GM18505 (cell line): ENCODE measurements around the gene TK2.
A peak's percentile ranks its signal among the peaks of the same experiment; 100 is the strongest.

Source experiments
- ATAC-seq: cut with Tn5 transposase; IDR thresholded peaks from one replicate; pipeline ENCODE4 v1.9.1; 2021; ENCODE audit not compliant: unreplicated experiment
- POLR2A ChIP-seq: IDR thresholded peaks from 4 replicates; pipeline ENCODE4 v1.6.1; 2011; ENCODE audit warnings: borderline replicate concordance; ENCODE audit not compliant: insufficient read depth, insufficient read length; ENCODE audit errors: extremely low read depth

TK2 gene

DNA sequence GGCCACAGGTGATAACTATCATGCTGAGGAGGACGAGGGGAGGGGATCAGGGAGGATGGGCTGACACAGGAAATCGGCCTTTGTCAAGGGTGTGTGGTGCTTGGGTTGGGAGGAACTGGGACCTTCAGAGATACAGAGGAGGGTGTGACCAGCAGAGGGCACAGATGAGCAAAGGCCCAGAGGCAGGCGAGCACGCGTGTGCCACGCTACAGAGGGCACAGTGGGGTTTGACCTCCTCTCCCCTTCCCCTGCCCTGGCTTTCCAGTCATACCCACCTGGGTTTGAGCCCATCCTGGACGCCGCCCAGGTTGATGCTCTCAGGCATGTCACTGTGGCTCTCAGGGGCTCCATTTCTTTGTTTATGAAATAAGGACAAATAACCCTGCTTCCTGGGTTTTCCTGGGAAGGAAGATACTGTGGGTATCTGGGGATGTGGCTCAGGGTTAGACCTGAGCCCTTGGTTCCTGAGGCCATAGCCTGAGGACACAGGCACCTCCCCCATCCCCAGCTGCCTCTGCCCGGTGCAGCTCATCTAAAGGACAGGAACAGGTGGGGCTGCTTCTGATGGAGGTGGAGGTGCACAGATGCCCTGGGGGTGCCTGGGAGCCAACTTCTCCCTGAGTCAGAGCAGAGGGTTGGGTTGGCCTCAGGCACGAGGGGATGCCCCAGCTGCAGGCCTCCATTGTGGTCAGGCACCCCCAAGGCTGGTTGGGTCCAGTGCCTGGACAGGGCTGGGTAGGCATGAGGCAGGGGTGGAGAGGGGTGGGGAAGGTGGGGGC lies 71.0 kb downstream of the TK2 start:
- ATAC-seq = no peak
- no peak for TF ChIP-seq POLR2A

DNA sequence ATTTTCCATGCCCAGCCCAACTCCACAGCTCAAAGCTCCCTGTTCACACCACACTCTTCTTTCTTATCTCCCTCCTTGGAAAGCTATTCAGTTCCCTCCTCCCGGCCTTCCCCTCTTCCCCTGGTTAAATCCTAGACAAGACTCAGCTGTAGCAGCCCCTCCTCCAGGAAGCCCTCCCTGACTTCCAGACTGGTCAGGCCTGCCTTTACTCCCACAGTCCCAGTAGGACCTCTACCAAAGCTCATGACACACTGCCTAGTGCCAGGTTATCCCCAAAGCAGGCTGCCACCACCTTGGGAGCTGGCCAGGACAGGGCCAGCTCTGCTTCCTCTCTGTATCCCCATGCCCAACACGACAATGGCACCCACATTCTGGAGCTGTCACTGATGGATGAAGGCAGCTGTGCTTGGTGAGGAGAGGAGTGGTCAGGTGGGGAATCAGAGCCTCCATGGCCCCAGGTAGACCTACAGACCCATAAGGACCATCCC lies 72.8 kb downstream of the TK2 start:
- no peak for TF ChIP-seq POLR2A
- ATAC-seq = no peak

DNA sequence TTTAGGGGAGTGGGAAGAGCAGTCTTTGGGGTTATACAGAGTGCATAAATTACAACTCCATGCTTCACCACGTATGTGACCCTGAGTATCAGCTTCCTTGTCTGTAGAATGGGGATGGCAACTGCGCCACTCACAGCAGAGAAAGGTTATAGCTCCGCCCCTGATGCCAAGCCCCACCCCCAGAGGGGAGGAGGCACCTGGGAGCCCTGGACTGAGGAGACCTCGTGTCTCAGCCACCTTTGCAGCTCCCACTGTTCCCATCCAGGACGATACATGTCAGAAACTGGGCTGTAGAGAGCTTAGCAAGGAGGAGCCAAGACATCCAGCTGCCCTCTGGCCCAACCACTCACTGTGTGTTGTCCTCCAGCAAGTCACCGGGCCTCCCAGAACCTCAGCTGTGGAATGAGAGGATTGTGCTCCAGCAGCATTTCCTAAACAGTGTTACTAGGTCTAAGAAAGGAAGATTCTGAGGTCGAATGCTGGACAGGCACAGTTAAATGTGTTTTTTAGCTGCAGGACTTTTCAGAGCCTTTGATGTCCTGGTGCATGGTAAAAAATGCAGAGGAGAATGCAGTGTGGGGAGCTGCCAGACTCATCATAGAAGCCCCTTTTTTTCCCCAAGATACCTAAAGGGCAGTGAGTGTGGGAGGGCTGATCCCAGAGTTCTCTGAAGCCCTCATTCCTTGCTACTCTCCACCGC lies 73.4 kb downstream of the TK2 start:
- no peak for ATAC-seq
- TF ChIP-seq POLR2A = no peak

DNA sequence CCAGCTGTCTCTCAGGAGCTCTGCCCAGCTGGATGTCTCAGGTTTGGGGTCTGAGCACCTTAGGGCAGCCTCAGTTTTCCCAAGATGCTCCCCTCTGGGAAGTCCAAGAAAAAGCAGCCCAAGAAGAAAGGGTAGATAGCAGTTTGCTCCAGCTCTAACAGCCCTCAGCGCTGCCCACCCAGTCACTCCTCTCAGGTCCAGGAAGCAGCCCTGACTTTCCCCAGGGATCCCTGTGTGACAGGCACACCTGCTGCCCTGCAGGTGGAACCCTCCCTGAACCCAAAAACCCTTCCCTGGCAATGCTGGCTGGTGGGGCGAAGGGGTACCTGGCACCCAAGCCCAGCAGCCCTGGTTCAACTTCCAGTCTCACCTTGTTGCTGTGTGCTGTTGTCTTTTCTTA lies 74.7 kb downstream of the TK2 start:
- no peak for ATAC-seq
- no peak for TF ChIP-seq POLR2A

DNA sequence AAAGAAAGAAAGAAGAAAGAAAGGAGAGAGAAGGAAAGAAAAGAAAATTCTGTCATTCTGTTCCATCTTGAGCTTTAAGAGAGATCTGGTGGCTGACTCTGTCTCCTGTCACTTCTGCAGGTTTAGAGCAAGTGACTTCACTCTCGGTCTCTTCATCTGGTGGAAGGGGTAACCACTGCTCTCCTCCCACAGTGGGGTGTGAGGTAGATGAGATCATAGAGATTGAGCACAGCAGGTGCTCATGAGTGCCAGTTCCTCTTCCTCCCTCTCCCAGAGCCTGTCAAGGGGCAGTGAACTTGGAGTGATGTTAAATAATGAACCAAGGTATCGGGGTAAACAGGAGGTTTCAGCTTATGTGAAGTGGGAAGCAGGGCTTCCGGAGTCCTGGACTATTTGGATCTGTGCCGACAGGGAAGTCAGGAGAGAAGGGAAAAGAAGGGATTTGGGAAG lies 75.1 kb downstream of the TK2 start:
- ATAC-seq = peak; percentile 87
- no peak for TF ChIP-seq POLR2A

DNA sequence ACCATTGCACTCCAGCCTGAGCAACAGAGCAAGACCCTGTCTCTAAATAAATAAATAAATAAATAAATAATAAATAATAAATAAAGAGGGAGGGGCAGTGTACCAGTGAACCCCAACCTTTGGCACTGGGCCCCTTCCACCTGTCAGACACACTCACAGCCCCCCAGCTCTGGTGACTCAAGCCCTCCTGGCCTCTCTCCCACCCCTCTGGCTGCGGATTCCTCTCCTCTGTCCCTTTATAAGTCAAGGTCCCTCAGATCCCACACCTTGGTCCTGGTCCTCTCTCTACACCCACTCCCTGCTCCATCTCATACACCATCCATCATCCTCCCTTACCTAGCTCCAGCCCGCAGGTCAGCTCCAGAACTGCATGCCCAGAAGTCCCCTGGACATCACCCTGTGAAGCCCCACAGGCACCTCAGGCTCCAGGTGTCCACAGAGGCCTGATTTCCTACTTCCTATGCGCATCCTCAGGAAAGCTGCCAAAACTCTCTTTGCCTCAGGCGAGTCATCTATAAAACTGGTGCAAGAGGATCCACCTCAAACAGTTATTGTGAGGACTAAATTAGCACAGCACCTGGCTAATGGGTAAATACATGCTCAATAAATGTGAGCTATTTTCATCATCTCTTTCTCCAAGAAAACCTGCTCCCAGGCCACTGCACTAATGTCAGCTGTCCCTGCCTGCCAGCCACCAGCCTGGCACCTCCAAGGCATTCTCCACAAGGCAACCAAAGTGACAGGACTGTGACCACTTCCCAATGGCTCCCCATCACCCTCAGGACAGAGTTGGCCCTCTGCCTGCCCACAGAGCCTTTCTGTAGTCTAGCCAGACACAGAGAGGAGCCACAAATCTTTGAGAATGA lies 76.0 kb downstream of the TK2 start:
- no peak for ATAC-seq
- no peak for TF ChIP-seq POLR2A

DNA sequence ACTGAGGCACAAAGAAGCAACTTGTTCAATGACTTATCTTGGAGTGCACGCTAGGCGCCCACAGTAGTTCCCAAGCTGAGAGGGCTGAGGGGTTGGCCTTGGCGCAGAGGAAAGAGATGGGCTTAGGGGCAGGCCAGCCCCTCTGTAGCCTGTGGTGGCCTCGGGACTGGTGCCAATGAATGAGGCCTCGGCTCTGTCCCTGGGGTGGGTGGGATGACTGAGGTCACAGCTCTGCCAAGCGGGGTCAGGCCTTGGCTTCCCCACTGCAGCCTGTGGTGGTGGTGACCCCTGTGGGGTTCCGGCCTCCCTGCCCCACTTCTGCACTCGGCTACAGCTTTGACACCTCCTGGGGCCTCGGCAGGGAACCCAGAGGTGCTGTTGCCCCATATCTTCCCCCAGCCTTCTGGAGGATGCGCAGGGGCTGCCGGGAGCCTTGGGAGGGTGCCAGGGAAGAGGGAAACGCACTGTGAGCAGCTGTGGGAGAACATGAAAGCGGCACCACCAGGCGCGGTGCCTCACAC lies 76.8 kb downstream of the TK2 start:
- TF ChIP-seq POLR2A = no peak
- ATAC-seq = no peak

DNA sequence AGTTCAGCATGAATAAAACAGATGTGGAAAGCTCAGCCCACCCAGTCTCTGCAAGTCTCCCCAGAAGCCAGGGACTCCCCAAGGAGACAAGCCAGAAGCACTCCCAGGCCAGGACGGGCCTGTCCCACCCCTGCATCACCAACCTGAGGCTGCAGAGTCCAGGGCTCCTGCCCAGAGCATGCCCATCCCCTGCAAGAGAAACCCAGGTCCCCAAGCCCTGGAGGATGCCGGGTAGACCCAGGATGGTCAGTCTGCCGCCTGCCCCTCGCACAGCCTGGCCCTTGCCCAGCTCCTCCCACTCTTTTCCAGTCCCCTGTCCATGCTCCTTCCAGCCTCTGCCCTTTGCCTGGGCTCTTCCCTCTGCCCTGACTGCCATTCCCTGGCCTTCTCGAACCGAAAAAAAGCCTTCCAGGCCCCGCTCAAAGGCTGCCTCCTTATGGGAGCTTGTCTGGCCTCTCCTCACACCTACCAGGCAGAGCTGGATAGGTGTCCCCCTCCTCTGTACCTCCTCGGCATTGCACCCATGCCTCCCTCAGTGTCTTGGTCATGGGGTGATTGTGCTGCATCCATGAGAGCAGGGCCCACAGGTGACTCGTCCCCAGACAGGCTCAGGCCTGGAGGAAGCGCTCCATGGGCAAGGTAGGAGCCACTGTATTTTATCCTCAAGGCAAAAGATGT lies 78.1 kb downstream of the TK2 start:
- no peak for ATAC-seq
- TF ChIP-seq POLR2A = no peak

DNA sequence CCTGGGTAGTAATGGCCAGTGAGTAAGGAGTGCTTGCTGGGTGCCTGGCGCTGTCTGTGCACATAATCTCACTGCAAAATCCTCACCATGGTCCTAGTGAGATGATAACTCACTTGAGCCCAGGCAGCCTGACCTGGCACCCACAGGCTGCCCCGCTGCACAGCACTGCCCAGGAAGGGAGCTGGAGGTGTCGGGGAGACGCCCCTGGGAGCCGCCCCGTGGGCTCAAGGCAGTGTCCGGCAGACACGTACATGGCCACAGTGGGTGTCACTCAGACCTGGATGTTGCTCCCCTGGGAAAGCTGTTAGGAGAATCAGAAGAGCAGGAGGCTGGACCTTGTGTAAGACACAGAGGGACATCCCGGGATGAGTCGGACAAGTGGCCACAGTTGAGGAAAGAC lies 78.7 kb downstream of the TK2 start:
- no peak for TF ChIP-seq POLR2A
- ATAC-seq = no peak

DNA sequence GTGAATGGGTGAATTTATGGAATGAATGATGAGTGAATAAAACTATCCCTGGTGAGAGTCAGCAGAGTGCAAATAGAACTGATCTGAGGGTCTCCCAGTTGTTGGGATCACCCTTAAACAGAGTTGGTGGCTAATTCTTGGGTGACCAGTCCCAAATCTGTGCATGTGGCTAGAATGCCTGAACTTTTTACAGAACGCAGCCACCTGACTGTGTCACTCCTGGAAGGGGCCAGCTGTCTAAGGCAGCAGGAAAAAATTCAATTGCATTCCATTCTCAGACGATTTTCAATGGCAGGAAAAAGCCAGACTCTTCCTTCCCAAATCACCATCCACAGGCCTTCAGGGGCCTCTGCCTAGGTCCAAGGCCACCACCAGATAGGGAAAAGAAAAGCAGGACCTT lies 79.4 kb downstream of the TK2 start:
- TF ChIP-seq POLR2A = no peak
- no peak for ATAC-seq

DNA sequence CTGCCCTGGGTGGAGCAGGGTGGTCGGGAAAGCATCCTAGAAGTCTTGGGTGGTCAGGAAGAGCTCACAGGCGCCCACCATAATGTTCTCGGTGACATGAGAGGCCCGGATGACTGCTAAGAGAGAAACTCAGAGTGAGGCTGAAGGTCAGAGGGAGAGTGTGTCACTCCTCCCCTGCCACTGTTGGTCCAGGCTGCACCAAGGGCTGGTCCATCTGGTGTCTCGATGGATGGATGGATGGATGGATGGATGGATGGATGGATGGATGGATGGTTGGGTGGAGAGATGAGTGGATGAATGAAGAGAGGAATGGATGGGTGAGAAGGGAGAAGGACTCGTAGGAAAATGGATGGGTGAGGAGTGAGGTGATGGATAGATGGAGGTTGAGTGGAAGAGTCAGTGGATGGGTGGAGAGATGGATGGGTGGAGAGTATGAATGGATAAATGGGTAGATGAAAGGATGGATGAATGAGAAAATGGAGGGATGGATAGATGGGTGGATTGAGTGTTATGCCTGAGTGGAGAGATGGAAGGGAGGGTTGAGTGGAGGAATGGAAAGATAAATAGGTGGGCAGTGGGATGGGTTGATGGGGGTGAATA lies 79.9 kb downstream of the TK2 start:
- no peak for ATAC-seq
- no peak for TF ChIP-seq POLR2A

DNA sequence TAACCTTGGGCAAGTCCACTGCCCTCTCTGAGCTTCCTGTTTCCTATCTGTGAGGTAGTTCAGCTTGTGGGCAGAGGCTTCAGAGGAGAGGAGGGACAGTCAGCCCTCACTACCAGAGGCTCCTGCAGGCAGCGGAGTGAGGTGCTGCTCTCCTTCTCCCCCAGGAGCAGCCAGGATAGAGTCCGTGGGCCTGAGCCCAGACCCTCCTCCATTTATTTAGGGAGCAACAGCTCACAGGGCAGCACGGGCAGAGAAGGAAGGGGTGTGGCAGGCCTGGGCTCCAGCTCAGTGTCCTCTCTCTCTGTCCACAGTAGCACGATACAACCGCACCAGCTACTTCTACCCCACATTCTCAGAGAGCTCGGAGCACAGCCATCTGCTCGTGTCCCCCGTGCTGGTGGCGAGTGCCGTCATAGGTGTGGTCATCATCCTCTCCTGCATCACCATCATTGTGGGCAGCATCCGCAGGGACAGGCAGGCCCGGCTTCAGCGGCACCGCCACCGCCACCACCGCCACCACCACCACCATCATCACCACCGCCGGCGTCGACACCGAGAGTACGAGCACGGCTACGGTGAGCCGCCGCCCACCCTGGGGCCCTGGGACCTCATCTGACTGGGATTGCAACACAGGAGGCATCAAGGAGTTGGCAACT lies 80.5 kb downstream of the TK2 start:
- TF ChIP-seq POLR2A = no peak
- no peak for ATAC-seq
